HepG2 (cell line): ENCODE results near the gene LRRC45. TPM values are rescaled to one million over a fixed set of nuclear protein-coding genes. Genes with fewer than 3 reads are reported as not detected.

Experiments used
- ATF4 ChIP-seq, 2 experiments: fragments of 450-650 bp in 1 of 2; sonication (generic) in 1 of 2; formaldehyde crosslinking; IDR thresholded peaks; 2 replicates each; pipeline versions ENCODE4 v1.5.0 to v1.8.0; 2020 to 2022; ENCODE audit warnings: mild to moderate bottlenecking in 1 of 2, missing genetic modification reagents in 1 of 2
- ELF4 ChIP-seq: sonication (generic); formaldehyde crosslinking; IDR thresholded peaks from 2 replicates; pipeline ENCODE4 v1.5.0; 2020; ENCODE audit warnings: missing genetic modification reagents, mild to moderate bottlenecking, moderate library complexity, borderline replicate concordance
- ETS1 ChIP-seq: sonication (generic); formaldehyde crosslinking; IDR thresholded peaks from 2 replicates; pipeline ENCODE4 v1.4.0; 2020; ENCODE audit warnings: missing genetic modification reagents
- ETV6 ChIP-seq: sonication (generic); formaldehyde crosslinking; conservative IDR thresholded peaks from 2 replicates; pipeline ENCODE4 v1.4.0; 2020; ENCODE audit warnings: missing genetic modification reagents
- FOXC1 ChIP-seq: sonication (generic); formaldehyde crosslinking; IDR thresholded peaks from 2 replicates; pipeline ENCODE4 v1.8.0; 2022; ENCODE audit warnings: mild to moderate bottlenecking, missing genetic modification reagents, borderline replicate concordance
- KDM1A ChIP-seq: IDR thresholded peaks from 2 replicates; pipeline ENCODE4 v1.6.1; 2016; ENCODE audit warnings: missing compliant biosample characterization
- PHF20 ChIP-seq: sonication (generic); formaldehyde crosslinking; IDR thresholded peaks from 2 replicates; pipeline ENCODE4 v1.5.0; 2020; ENCODE audit warnings: mild to moderate bottlenecking, missing genetic modification reagents
- TOE1 ChIP-seq: sonication (generic); formaldehyde crosslinking; IDR thresholded peaks from 2 replicates; pipeline ENCODE4 v1.4.0; 2020; ENCODE audit warnings: mild to moderate bottlenecking, missing genetic modification reagents
- TP53 ChIP-seq: sonication (generic); formaldehyde crosslinking; conservative IDR thresholded peaks from 2 replicates; pipeline ENCODE4 v1.4.0; 2020; ENCODE audit warnings: missing genetic modification reagents
- ZNF235 ChIP-seq: sonication (generic); formaldehyde crosslinking; IDR thresholded peaks from 2 replicates; pipeline ENCODE4 v1.8.1; 2023; ENCODE audit warnings: mild to moderate bottlenecking, missing genetic modification reagents, borderline replicate concordance
- ZNF33A ChIP-seq: sonication (generic); formaldehyde crosslinking; IDR thresholded peaks from 2 replicates; pipeline ENCODE4 v1.5.1; 2020; ENCODE audit warnings: missing genetic modification reagents, mild to moderate bottlenecking, moderate library complexity, borderline replicate concordance
- ZNF547 ChIP-seq: sonication (generic); formaldehyde crosslinking; IDR thresholded peaks from 2 replicates; pipeline ENCODE4 v1.5.1; 2020; ENCODE audit warnings: mild to moderate bottlenecking, missing genetic modification reagents
- ZNF841 ChIP-seq: sonication (generic); formaldehyde crosslinking; IDR thresholded peaks from 2 replicates; pipeline ENCODE4 v1.8.1; 2023; ENCODE audit warnings: missing genetic modification reagents, borderline replicate concordance
- ZSCAN30 ChIP-seq: sonication (generic); formaldehyde crosslinking; IDR thresholded peaks from 2 replicates; pipeline ENCODE4 v1.5.0; 2020; ENCODE audit warnings: mild to moderate bottlenecking, missing genetic modification reagents
- polyA plus RNA-seq, 8 experiments: library from polyadenylated mRNA; depleted of rRNA in 3 of 8; stranded (reverse) in 7 of 8; unstranded in 1 of 8; fragments of >200 nt; fragmentation: Illumina TruSeq in 4 of 8; extraction: Trizol in 4 of 8; gene quantifications; 2 replicates each; pipeline versions ENCODE4 v1.2.1 to v1.2.3, GENCODE V29; 2011 to 2016; ENCODE audit warnings: low read depth in 4 of 8, missing spikeins in 1 of 8, mixed read lengths in 1 of 8; ENCODE audit not compliant: insufficient read depth in 1 of 8
- total RNA-seq, 5 experiments: library from RNA; depleted of rRNA; stranded (reverse); fragments of >200 nt; fragmentation: Illumina TruSeq; extraction: Trizol; gene quantifications; 2 replicates each; pipeline ENCODE4 v1.2.3, GENCODE V29; 2016; ENCODE audit warnings: low read depth in 1 of 5
- TF ChIP-seq, protein P1 (sequence below): sonication (generic); formaldehyde crosslinking; IDR thresholded peaks from 2 replicates; pipeline ENCODE4 v1.4.0; 2020; ENCODE audit warnings: missing genetic modification reagents
- TF ChIP-seq, protein P2 (sequence below): sonication (generic); formaldehyde crosslinking; IDR thresholded peaks from 2 replicates; pipeline ENCODE4 v1.8.1; 2023; ENCODE audit warnings: mild to moderate bottlenecking, inconsistent platforms, moderate library complexity, missing genetic modification reagents, borderline replicate concordance
- TF ChIP-seq, protein P3 (sequence below): IDR thresholded peaks from 2 replicates; pipeline ENCODE4 v1.4.0; 2020; ENCODE audit warnings: mild to moderate bottlenecking, missing genetic modification reagents

Gene LRRC45
- total and polyA plus RNA-seq, 2 of the 13 experiments (the other 11 are each of a cell fraction or from before 2014, with no cell fraction given), result 11.6 to 48.1 TPM

DNA sequence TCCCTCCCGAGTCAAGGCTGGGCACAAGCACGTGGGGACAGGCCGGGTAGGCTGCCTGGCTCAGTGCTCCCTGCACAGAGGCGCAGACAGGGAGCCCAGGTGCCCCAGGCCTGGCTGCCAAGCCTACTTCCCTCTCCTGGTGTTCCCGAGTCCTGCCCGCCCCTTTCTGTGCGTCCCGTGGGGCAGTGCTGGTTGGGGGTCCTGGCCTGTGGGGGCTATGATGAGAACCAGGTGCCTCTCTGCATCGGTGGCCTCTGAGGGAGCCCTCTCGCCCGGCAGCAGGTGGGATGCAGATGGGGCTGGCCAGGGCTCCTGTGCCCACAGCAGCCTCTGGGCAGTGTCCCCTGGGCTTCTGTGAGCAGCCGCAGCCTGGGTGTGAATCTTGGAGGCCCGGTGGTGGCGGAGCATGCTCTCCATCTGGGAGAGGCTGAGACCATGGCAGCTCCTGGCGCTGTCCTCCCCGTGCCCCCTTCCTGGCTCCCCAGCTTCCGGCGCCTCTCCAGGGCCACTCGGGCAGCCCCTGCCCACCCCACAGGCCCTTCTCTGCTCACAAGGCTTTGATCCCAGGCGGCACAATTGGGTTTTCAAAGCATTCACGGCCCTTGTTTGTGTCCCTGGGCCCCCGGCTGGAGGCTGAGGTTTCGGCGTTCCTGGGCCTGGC is 7.7 kb upstream of the LRRC45 start (continued):
- TF ChIP-seq, protein P1, sequence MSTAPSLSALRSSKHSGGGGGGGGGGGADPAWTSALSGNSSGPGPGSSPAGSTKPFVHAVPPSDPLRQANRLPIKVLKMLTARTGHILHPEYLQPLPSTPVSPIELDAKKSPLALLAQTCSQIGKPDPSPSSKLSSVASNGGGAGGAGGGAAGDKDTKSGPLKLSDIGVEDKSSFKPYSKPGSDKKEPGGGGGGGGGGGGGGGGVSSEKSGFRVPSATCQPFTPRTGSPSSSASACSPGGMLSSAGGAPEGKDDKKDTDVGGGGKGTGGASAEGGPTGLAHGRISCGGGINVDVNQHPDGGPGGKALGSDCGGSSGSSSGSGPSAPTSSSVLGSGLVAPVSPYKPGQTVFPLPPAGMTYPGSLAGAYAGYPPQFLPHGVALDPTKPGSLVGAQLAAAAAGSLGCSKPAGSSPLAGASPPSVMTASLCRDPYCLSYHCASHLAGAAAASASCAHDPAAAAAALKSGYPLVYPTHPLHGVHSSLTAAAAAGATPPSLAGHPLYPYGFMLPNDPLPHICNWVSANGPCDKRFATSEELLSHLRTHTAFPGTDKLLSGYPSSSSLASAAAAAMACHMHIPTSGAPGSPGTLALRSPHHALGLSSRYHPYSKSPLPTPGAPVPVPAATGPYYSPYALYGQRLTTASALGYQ (CRISPR knock-in tag), result peak; percentile 78; the same call in 1 of the 2 replicates
- TF ChIP-seq ETS1 (CRISPR knock-in tag), result no peak
- TF ChIP-seq ZNF547 (CRISPR knock-in tag), result no peak
- TF ChIP-seq TOE1 (CRISPR knock-in tag), result no peak
- no peak for TF ChIP-seq ATF4 (CRISPR knock-in tag; IDR thresholded peaks at IDR 0.05)
- TF ChIP-seq ZNF235 (CRISPR knock-in tag), result no peak
- TF ChIP-seq PHF20 (CRISPR knock-in tag), result no peak
- TF ChIP-seq ZNF33A (CRISPR knock-in tag), result no peak
- TF ChIP-seq, protein P2, sequence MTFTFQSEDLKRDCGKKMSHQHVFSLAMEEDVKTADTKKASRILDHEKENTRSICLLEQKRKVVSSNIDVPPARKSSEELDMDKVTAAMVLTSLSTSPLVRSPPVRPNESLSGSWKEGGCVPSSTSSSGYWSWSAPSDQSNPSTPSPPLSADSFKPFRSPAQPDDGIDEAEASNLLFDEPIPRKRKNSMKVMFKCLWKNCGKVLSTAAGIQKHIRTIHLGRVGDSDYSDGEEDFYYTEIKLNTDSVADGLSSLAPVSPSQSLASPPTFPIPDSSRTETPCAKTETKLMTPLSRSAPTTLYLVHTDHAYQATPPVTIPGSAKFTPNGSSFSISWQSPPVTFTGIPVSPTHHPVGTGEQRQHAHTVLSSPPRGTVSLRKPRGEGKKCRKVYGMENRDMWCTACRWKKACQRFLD (CRISPR knock-in tag), result no peak
- no peak for TF ChIP-seq ZNF841 (CRISPR knock-in tag)
- no peak for TF ChIP-seq KDM1A (CRISPR knock-in tag)
- TF ChIP-seq ZSCAN30 (CRISPR knock-in tag), result no peak
- TF ChIP-seq, protein P3, sequence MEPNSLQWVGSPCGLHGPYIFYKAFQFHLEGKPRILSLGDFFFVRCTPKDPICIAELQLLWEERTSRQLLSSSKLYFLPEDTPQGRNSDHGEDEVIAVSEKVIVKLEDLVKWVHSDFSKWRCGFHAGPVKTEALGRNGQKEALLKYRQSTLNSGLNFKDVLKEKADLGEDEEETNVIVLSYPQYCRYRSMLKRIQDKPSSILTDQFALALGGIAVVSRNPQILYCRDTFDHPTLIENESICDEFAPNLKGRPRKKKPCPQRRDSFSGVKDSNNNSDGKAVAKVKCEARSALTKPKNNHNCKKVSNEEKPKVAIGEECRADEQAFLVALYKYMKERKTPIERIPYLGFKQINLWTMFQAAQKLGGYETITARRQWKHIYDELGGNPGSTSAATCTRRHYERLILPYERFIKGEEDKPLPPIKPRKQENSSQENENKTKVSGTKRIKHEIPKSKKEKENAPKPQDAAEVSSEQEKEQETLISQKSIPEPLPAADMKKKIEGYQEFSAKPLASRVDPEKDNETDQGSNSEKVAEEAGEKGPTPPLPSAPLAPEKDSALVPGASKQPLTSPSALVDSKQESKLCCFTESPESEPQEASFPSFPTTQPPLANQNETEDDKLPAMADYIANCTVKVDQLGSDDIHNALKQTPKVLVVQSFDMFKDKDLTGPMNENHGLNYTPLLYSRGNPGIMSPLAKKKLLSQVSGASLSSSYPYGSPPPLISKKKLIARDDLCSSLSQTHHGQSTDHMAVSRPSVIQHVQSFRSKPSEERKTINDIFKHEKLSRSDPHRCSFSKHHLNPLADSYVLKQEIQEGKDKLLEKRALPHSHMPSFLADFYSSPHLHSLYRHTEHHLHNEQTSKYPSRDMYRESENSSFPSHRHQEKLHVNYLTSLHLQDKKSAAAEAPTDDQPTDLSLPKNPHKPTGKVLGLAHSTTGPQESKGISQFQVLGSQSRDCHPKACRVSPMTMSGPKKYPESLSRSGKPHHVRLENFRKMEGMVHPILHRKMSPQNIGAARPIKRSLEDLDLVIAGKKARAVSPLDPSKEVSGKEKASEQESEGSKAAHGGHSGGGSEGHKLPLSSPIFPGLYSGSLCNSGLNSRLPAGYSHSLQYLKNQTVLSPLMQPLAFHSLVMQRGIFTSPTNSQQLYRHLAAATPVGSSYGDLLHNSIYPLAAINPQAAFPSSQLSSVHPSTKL (CRISPR knock-in tag), result peak; percentile 60
- peak; percentile 58; the same call in 1 of the 2 replicates for TF ChIP-seq TP53 (CRISPR knock-in tag)
- TF ChIP-seq FOXC1 (CRISPR knock-in tag), result no peak
- TF ChIP-seq ETV6 (CRISPR knock-in tag), result no peak
- TF ChIP-seq ELF4 (CRISPR knock-in tag), result no peak
